ENCODE data around the gene FREM1.

- TF ChIP-seq CTCF (IDR thresholded peaks at IDR 0.05) (no peak), EZH2 (IDR thresholded peaks at IDR 0.05; ENCODE audit: borderline replicate concordance, insufficient read depth, low read depth, low read length, poor library complexity, severe bottlenecking) (no peak)
These were observed 3.4 kb downstream of the FREM1 start for GRCh38 chr9:14906644-14907359.
